Activated B cell treated with CpG ODN at 0.5 μM for 24 hours (primary cell): Measurements from ENCODE around the gene HIPK4. TPM values are rescaled to one million over a fixed set of nuclear protein-coding genes. Genes with fewer than 3 reads are reported as not detected.
"Not testable (repeated sequence)": the region's sequence is repeated elsewhere in the genome, so short reads cannot be mapped to it uniquely, and the experiment has no call there.

ENCODE experiments used
- ATAC-seq: fragments of 200-7000 bp; cut with Tn5 transposase; one replicate; pipeline ENCODE4 v1.10.0; 2021; ENCODE audit warnings: low read depth, mild to moderate bottlenecking, moderate library complexity
- CTCF ChIA-PET: fragments of 350-600 bp; sonication (Branson Sonifier 250); formaldehyde crosslinking; loops from one replicate; lab custom pipeline; 2021; ENCODE audit warnings: antibody characterized with exemption; lab: Charles Lee
- POLR2A ChIA-PET: fragments of 350-600 bp; sonication (Branson Sonifier 250); formaldehyde crosslinking; loops from one replicate; lab custom pipeline; 2021; ENCODE audit warnings: antibody characterized with exemption; lab: Charles Lee
- DNase-seq: peaks from one replicate; pipeline ENCODE4 v3.0.0; 2022
- H3K27ac Mint-ChIP-seq: one replicate; pipeline ENCODE4 v1.8.0; 2020; ENCODE audit warnings: mixed read lengths
- H3K27me3 Mint-ChIP-seq: one replicate; pipeline ENCODE4 v1.8.0; 2021; ENCODE audit warnings: mixed read lengths
- H3K36me3 Mint-ChIP-seq: one replicate; pipeline ENCODE4 v1.8.0; 2021; ENCODE audit warnings: low read depth, mixed read lengths
- H3K4me1 Mint-ChIP-seq: one replicate; pipeline ENCODE4 v1.8.0; 2021; ENCODE audit warnings: mixed read lengths
- H3K4me3 Mint-ChIP-seq: one replicate; pipeline ENCODE4 v1.8.0; 2020; ENCODE audit warnings: mild to moderate bottlenecking, mixed read lengths
- H3K9me3 Mint-ChIP-seq: one replicate; pipeline ENCODE4 v1.8.0; 2020; ENCODE audit warnings: mixed read lengths
- intact Hi-C: fragments of 100-400 bp; cut with micrococcal nuclease; formaldehyde crosslinking; loops from one replicate; pipeline ENCODE4 v1.15.1; 2024
- total RNA-seq: library from RNA; stranded (reverse); gene quantifications from 2 replicates; pipeline ENCODE4 v1.2.3, GENCODE V29; 2022
- TF ChIP-seq, protein P1 (sequence below): fragments of 200-600 bp; IDR thresholded peaks from one replicate; pipeline ENCODE4 v1.8.0; 2022; ENCODE audit warnings: antibody characterized with exemption, mild to moderate bottlenecking

HIPK4 gene
- total RNA-seq, 1 donor from 2014 or later: 0.09 TPM

DNA sequence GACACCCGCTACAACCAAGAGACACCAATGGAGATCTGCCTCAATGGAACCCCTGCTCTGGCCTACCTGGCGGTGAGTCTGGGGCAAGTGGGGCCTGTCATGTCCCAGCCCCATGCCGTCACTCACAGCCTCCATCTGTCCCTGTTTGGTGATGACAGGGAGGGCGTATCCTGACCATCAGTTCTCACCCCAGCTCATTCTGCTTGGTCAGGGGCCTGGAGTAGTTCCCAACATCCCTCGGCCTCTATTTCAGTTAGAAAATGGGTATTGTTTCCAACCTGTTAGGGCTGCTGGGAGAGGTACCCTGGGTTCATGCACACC, 18.2 kb downstream of the HIPK4 start:
- DNase-seq (no peak), ATAC-seq (no peak)
- POLR2A ChIA-PET: no interaction called here
- CTCF ChIA-PET: no interaction called here
- peaks cover 43% of the 10 kb centered on the region for H3K36me3 Mint-ChIP-seq
- H3K9me3 Mint-ChIP-seq: no peaks in the 10 kb centered on the region
- no peak overlapping the region for H3K27ac Mint-ChIP-seq
- intact Hi-C loops: no loop called here
- no peak overlapping the region for H3K4me3 Mint-ChIP-seq
- no peaks in the 10 kb centered on the region for H3K27me3 Mint-ChIP-seq
- H3K4me1 Mint-ChIP-seq: no peaks in the 10 kb centered on the region
- TF ChIP-seq, protein P1, sequence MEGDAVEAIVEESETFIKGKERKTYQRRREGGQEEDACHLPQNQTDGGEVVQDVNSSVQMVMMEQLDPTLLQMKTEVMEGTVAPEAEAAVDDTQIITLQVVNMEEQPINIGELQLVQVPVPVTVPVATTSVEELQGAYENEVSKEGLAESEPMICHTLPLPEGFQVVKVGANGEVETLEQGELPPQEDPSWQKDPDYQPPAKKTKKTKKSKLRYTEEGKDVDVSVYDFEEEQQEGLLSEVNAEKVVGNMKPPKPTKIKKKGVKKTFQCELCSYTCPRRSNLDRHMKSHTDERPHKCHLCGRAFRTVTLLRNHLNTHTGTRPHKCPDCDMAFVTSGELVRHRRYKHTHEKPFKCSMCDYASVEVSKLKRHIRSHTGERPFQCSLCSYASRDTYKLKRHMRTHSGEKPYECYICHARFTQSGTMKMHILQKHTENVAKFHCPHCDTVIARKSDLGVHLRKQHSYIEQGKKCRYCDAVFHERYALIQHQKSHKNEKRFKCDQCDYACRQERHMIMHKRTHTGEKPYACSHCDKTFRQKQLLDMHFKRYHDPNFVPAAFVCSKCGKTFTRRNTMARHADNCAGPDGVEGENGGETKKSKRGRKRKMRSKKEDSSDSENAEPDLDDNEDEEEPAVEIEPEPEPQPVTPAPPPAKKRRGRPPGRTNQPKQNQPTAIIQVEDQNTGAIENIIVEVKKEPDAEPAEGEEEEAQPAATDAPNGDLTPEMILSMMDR: no peak

DNA sequence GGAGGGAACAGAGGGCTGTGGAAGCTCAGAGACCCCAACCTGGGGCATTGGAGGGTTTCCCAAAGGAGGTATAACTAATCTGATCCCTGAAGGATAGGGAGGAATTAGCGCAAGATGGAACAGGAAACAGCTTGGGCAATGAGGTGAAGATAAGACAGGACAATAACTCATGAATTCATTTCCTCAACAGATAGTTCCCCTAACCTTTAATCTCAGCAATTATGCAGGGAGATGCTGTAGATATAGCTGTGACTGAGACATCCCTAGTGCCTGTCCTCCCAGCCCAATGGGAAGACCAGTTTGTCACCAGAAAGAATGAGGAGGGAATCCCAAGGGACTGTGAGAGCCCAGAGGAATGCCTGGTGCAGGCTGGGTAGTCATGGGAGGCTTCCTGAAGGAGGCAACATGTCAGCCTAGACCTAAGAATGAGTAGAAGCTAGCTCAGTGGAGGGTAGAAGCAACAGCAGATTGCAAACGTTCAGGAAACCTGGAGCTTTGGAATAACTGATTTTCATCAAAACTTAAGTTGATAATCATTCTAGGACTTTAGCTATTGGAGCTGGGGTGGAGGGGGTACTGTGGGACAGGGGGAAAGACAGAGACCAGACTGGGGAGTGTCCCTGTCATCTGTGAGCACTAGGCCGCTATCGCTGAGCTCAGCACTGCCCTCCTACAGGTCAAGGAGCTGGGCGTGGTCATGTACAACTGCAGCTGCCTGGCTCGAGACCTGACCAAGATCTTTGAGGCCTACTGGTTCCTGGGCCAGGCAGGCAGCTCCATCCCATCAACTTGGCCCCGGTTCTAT, 18.8 kb downstream of the HIPK4 start:
- CTCF ChIA-PET: no interaction called here
- H3K27ac Mint-ChIP-seq: no peak overlapping the region
- TF ChIP-seq, protein P1: no peak

DNA sequence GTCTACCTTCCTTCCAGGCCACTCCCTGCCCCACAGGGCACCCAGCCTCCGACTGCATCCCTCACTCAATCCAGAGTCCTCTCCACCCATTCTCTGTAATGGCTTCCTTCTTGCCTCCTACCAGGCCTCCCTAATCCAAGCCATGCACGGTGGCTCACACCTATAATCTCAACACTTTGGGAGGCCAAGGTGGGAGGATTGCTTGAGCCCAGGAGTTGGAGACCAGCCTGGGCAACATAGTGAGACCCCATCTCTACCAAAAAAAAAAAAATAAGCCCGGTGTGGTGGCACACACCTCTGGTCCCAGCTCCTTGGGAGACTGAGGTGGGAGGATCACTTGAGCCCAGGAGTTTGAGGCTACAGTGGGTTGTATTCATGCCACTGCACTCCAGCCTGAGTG, 19.7 kb downstream of the HIPK4 start:
- ATAC-seq, intact Hi-C loops, H3K27ac Mint-ChIP-seq, H3K4me3 Mint-ChIP-seq, CTCF ChIA-PET, POLR2A ChIA-PET, H3K9me3 Mint-ChIP-seq, H3K27me3 Mint-ChIP-seq, DNase-seq, H3K4me1 Mint-ChIP-seq: not testable (repeated sequence)
- peaks cover 43% of the 10 kb centered on the region for H3K36me3 Mint-ChIP-seq

More for the DNA sequence above, 18.8 kb downstream of the HIPK4 start:
- Mint-ChIP-seq H3K9me3 (no peaks in the 10 kb centered on the region), H3K27me3 (no peaks in the 10 kb centered on the region), H3K4me3 (no peak overlapping the region), H3K4me1 (no peaks in the 10 kb centered on the region), H3K36me3 (peaks cover 43% of the 10 kb centered on the region)
- ATAC-seq: no peak
- intact Hi-C loops: no loop called here
- POLR2A ChIA-PET: no interaction called here
- DNase-seq: no peak

DNA sequence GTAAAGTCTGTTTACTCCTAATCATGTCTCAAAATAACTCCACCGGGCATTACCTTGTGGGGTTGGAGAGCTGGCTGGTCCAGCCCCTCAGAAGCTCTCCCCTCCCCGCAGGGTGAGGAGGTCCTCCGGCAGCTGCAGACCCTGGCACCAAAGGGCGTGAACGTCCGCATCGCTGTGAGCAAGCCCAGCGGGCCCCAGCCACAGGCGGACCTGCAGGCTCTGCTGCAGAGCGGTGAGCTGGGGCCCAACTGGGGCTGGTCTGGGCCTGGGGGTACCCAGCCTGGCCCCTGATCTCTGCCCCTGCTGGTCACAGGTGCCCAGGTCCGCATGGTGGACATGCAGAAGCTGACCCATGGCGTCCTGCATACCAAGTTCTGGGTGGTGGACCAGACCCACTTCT, 20.2 kb downstream of the HIPK4 start:
- ATAC-seq (no peak), DNase-seq (no peak)
- CTCF ChIA-PET: no interaction called here
- no peaks in the 10 kb centered on the region for H3K9me3 Mint-ChIP-seq
- H3K36me3 Mint-ChIP-seq: peaks cover 40% of the 10 kb centered on the region
- peaks cover 6% of the 10 kb centered on the region for H3K4me1 Mint-ChIP-seq
- no peak overlapping the region for H3K4me3 Mint-ChIP-seq
- POLR2A ChIA-PET: no interaction called here
- H3K27ac Mint-ChIP-seq: no peak overlapping the region
- TF ChIP-seq, protein P1: no peak
- H3K27me3 Mint-ChIP-seq: no peaks in the 10 kb centered on the region
- intact Hi-C loops: no loop called here

DNA sequence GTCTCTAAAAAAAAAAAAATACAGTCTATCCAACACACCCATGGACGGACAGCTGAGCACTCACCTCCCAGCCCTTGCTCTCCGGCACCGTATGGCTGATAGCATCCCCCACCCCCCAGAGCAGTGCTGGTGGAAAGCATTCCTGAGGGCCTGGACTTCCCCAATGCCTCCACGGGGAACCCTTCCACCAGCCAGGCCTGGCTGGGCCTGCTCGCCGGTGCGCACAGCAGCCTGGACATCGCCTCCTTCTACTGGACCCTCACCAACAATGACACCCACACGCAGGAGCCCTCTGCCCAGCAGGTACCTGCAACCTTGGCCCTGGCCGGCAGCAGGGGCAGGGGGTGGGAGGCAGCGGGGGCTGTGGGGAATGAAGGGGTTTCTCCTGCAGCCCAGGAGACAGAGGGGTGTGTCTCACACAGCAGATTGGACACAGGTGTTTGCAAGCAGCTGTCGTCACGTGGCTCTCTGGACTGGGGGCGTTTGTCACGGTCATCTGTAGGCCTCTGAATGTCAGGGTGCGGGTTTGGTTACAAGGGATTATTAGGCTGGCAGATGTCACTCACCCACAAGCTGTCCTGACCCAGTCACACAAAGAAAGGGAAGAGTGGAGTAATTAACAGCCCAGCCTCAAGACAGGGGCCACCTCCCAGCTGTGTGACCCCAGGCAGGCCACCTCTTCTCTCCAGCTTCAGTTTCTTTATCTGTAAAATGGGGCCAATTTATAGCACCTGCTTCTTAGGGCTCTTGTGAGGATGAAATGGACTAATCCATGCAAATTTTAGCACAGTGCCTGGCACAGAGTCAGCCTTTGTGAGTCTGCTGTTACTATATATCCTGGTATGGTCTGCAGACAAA, 22.2 kb downstream of the HIPK4 start:
- POLR2A ChIA-PET: interaction anchor here (0.5 kb wide), 1 partner anchor 97 kb away, joined by 5 read pairs; no protein-coding TSS in a partner anchor

More for the DNA sequence above, 22.2 kb downstream of the HIPK4 start:
- no peak for ATAC-seq
- H3K4me3 Mint-ChIP-seq: no peak overlapping the region
- H3K36me3 Mint-ChIP-seq: peaks cover 31% of the 10 kb centered on the region
- no peak for DNase-seq
- H3K9me3 Mint-ChIP-seq: no peaks in the 10 kb centered on the region
- TF ChIP-seq, protein P1: no peak
- H3K4me1 Mint-ChIP-seq: peaks cover 6% of the 10 kb centered on the region
- no peak overlapping the region for H3K27ac Mint-ChIP-seq
- intact Hi-C loops: no loop called here
- no peaks in the 10 kb centered on the region for H3K27me3 Mint-ChIP-seq
- CTCF ChIA-PET: no interaction called here
